Measurements from ENCODE around the gene ABHD6.
"Not testable (repeated sequence)": the region's sequence is repeated elsewhere in the genome, so short reads cannot be mapped to it uniquely, and the experiment has no call there.

Gene ABHD6

DNA sequence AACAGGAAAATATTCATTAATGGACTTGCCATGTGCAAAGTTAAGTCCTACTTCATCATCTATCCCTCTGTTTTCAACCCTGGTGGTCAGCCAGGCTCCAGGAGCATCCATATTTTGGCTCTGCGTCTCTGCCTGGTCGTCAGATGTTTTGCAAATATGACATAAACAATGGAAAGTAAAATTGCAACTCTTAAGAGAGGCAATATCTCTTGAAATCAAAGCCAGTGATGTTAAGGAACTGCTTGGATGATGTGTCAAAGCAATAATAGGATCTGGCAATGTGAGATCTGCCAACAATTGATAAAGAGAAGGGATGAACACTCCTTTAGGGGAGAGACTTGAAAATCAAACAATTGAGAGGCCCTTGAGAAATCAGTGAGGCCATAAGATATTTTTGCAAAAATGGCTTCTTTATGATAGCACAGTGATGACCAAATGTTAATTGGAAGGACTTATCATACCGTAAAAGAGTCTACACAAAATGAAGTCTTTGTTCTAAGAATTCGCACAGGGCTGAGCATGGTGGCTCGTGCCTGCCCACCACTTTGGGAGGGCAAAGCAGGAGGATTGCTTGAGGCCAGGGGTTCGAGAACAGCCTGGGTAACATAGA lies 6.5 kb downstream of the ABHD6 start:
- DNase-seq: no peak

DNA sequence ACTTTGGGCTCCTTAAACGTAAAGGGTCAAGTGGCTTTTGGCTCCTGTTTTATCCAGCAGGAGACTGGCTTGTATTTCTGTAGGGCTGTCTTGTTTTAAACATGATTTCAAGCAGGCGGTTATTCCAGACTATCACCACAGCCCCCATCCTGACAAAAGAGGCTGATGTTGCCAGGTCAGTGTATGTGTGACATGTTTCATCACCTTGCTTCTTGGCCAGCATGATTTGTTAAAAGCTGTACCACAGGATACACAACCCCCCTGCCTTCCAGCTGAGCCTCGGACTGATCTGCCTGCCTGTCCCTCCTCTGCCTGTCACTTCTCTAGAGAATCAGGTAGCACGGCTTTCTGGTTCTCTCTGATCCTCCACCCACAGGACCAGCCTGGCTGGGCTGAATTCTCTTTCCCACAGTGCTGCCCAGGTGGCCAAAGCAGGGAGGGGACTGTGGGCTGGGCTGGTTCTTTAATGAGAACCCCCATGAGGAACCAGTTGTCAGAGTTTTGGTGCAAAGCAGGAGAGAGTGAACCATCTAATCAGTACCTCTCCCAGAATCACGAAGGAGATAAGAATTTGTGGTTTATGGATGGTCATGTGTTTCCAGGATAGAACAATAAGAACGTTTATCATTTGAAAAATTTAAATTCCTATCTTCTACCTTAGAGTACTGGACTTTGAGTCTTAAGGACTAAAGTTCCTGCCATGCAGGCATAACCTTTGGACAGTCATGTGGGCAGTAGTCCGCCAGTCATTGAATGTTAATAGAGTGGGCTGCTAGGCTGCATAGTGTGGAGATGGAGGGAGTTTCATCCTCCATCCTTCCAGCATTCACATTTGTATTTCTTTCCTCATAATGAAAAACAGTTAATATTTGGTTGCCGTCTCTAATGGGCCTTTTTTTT lies 8.8 kb downstream of the ABHD6 start:
- no peak for DNase-seq

DNA sequence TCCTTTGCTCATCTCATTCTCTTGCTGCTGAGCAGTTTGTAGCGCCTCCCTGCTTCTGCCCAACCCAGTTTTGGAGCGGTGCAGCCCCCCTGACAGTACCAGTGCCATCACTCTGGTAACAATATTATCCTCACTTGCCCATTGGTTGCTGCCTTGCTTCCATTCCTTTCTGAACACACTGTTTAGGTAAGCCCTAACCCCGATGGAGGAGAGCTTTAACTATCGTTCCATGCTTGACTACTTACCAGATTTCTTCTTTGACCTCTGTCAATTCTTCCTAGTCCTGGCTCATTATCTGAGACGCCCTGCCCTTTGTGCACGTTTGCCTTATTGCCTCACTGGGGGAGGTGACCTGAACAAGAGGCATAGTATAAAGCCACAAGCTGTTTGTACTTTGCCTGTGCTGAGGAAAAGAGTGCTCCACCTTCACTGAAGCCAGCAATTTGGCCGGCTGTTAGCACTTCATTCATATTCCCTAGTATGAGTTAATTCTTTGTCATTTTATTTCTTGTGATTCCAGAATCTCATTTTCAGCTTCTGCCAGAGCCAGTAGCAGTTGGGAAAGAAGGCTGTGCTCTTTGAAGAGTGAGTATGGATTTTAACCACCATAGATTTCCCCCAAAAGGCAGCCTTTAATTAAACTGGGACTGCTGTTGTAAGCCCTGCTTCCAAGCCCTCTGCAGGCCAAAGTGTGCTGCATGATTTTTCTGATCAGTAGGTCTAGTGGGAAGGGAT lies 11.9 kb downstream of the ABHD6 start:
- DNase-seq: no peak

DNA sequence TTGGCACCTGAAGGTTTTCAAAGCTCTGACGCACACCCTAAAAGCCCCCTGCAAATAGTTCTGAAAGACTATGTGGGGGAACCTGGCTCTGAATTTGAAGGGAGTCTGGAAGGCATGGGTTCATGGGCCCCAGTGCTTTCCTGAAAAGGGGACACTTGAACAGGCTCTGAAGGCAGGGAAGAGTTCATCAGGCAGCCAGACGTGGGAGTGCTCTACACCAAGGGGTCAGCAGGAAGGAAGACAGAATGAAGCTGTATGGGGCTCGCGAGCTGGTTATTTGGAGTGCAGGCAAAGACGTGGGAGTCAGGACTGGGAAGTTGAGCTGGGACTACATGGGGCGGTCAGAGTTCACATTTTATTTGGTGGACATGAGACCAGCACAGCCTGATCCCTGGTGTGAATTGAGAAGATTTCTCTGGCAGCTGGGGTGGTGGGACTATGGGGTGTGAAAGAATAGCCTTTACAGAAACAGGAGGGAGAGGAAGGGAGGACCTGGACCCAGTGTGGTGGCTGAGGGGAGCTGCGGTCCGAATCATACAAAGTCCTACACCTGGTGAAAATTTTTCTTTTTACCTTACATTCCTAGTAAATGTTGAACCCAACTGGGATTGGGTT lies 12.6 kb downstream of the ABHD6 start:
- no peak for DNase-seq

DNA sequence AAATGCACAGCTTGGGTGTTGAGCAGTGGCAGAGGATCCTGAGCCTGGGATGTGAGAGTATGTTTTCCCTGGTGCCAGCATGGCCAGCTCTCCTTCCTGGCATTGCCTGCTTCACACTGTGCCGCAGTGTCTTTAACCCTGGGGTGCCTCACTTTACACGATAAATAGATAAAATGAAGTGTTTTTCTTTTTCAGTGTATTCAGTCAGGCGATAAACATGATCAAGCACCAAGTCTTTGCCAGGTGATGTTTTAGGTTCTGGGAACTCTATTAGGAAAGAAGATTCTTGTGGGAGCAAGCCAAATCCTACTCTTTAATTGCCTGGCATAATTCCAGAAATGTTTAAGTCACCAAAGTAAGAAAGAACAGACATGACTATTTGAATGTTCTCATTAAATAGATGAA lies 14.0 kb downstream of the ABHD6 start:
- DNase-seq: no peak

DNA sequence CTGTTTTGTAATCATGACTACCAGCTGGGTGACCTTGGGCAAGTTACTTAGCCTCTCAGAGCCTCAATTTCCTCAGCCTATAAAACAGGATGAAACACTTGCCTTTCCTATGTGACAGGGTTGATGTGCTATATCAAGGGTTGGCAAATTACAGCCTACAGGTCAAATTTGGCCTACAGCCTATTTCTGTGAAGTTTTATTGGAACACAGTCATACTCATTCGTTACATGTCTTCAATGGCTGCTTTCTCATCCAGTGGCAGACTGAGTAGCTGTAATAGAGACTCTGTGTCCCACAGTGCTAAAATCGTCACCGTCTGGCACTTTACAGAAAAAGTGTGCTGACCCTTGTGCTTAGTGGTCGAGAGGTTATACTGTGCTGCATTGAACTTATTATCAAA lies 16.6 kb downstream of the ABHD6 start:
- DNase-seq: no peak

DNA sequence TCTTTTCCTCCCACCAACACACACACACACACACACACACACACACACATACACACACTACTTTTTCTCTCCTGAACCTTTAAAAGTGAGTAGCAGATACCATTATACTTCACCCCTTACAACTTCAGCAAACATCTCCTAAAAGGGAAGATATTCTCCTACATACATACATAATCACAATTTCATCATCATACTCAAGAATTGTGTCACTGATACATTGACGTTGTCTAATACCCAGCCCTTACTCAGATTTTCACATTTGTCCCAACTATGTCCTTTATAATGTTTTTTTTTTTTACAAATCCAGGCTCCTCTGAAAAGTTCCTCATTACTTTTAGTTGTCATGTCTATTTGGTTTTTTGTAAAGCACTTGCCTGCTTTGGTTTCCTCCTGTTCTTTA lies 18.5 kb downstream of the ABHD6 start:
- no peak for DNase-seq

DNA sequence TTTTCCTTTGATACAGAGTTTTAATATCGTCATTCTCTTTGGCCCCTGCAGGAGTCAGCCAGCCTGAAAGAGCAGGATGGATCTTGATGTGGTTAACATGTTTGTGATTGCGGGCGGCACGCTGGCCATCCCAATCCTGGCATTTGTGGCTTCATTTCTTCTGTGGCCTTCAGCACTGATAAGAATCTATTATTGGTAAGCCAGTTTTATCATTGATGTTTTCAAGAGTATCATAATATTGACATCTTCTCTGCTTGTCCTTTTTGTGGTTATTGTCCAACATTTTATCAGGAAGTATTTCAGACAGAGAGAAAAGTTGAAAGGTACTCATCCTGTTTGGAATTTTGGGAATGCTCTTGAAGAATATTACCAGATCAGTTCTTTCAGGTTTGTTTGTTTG lies 18.9 kb downstream of the ABHD6 start:
- DNase-seq: no peak

DNA sequence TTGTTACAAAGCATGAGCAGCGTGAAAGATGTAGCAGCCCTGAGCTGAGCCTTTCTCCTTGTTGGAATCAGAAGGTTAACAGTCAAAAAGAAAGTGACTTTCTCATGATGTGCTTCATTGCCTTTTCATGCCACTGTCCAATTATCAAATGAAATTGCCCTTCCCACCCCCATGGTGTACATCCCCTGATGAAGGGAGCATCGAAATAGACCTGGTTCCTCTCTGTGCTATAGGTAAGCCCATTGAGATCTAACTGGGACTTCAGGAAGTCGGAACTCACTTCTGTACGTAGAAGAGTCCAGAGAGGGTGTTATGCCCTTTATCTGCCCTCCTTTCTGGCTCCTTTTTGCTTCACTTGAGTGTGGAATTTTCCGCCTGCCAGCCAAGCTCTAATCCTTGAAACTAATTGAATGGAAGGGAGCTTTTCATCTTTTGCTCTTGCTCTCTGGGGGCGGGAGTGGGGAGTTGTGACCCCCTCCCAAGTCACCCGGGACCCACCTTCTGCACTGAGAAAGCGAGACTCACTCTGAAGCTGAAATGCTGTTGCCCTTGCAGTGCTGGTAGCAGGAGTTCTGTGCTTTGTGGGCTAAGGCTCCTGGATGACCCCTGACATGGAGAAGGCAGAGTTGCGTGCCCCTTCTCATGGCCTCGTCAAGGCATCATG lies 20.9 kb downstream of the ABHD6 start:
- DNase-seq: no peak

DNA sequence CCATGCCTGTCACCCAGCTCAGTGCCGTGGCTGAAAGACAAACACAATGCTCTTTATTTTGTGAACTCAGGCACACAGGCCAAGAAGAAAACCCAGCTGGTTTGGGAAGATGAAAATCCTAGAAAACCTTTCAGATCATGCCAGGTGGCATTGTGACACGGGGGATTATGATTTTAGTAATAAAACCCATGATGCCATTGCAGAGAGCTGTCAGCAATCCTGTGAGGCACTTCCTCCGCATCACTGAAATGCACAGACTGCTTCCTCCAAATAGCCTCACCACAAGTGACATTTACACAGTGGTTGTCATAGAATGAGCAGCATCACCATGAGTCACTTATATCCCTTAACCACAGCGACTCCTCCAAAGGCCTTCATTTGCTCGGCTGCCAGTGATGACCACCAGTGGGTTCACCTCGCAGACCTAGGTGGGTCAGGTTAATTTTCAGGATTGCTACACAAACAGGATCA lies 22.7 kb downstream of the ABHD6 start:
- DNase-seq: no peak

DNA sequence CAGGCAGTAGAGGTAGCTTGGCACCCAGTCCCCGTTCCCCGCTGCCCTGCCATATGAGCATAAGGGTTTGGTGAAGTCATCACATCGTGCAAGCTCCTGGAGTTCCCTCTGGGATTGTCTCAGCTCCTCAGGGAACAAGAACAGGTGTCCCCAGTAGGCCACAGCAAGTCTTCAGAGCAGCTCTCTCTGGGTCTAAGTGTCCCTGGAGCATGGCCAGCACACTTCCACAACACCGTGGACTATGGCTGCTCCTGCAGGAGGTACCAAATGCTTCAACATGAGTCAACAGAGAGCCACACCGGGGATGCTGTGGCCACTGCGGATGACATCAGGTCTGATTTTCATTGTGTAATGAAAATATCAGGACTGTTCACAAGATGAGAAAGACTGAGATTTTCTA lies 23.1 kb downstream of the ABHD6 start:
- DNase-seq: no peak

DNA sequence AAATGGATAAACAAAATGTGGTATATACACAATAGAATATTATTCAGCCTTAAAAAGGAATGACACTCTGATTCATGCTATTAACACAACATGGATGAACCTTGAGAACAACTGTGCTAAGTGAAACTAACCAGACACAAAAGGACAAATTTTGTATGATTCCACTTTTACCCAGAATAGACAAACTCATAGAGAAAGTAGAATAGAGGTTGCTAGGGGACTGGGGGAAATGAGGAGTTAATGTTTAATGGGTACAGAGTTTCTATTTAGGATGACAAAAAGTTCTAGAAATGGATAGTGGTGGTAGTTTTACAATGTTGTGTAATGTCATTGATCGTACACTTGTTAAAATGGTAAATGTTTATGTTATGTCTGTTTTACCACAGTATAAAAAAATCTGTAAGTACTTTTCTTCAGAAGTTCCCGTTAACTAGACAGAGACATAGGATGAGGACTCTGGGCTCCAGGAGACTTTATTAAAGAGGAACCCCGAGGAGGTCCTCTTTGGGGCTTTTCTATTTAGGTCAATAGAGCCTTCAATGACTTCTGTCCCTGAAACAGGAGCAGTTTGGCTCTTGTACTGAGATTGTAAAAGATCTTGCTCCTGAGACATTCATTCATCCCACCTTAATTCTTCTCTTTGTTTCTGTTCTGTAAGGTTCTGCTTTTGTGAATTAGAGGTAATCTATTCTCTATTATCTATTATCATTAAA lies 24.5 kb downstream of the ABHD6 start:
- DNase-seq: no peak

DNA sequence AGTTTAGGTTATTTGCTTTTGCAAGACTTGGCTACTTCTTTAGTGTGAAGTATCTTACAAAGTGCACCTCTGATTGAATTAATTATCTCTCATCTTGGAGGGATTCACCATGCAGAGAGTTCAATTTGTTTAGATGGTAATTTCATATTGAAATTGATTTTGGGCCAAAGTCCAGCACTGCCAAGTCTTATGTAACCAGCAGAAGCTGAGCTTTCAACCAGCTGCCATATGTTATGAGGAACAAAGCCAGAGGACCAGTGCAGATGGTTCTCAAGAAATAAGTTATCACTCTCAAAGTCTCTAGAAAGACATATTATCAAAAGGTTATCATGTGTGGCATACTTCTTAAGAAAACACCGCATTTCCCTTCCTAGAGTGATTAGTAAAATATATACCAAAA lies 29.0 kb downstream of the ABHD6 start:
- no peak for DNase-seq

DNA sequence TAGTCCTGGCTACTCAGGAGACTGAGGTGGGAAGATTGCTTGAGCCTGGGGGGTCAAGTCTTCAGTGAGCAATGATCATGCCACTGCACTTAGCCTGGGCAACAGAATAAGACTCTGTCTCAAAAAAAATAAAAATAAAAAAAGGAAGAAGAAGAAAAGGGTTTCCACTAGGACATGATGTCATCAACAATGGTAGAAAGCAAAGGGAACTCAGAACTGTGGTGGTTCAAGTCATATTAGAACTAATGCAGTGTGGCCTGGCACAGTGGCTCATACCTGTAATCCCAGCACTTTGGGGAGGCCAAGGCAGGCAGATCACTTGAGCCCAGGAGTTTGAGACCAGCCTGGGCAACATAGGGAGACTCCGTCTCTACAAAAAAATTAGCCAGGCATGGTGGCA lies 30.0 kb downstream of the ABHD6 start:
- not testable (repeated sequence) for DNase-seq

DNA sequence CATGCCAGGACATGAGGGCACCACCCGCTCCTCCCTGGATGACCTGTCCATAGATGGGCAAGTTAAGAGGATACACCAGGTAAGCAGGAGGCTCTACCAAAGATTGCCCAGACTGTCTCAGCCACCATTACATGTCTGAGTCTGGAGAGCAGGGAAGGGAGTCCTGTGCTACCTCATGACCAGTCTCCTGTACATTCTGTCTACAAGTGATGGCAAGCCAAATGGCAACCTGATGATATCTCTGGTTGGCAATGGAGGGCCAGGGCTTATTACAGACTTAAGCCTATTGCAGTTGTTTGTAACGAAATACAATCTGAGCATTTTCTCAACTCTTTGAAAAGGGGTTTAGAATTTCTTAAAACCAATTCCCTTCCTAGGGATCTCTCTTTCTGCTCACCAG lies 31.8 kb downstream of the ABHD6 start:
- DNase-seq: no peak

DNA sequence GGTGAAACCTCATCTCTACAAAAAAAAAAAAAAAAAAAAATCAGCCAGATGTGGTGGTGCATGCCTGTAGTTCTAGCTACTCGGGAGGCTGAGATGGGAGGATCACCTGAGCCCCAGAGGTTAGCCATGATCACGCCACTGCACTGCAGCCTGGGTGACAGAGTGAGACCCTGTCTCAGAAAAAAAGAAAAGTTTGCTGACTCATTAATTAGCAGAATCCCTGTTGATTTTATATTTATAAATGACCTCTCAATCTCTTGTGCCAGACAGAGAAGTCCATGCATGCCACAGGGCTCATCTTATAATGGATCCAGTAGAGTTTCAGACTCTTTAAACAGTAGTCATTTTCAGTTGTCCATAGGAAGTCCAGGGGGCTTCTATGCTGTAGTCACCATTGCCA lies 32.9 kb downstream of the ABHD6 start:
- DNase-seq: no peak

DNA sequence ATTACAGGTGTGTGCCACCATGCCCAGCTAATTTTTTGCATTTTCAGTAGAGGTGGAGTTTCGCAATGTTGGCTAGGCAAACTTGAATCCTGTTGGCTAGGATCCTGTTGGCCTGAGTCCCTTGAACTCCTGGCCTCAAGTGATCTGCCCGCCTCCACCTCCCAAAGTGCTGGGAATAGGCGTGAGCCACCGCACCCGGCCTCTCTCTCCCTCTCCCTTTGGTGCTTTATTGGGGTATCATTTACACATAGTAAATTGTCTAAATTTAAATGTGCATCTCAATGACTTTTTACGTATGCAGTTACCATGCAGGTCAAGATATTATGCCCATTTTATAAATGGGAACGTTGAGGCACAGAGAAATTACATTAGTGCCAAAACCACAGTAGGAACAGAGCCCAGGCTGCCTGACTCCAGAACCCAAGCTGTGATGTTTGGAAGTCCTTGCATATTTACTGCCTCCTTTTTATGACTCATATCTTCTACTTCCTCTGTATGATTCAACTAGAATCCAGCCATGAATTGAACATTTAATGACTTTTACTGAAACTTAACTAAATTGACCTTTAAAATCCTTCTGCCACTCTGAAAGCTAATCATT lies 34.4 kb downstream of the ABHD6 start:
- DNase-seq: no peak

DNA sequence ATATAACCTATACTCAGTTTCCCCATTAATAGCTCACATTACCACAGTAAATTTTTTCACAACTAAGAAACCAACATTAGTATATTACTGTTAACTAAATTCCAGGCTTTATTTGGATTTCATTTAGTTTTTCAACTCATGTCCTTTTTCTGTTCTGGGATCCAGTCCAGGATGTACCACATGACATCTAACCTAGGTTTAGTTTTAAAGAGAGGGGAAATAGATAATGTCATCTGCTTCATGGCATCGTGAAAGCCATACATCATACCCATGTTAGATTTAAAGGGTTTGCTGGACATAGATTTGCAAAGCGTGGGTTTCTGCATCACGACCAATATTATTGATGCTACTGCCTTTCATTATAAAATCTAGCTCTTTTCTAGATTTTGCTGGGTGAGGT lies 35.3 kb downstream of the ABHD6 start:
- no peak for DNase-seq

DNA sequence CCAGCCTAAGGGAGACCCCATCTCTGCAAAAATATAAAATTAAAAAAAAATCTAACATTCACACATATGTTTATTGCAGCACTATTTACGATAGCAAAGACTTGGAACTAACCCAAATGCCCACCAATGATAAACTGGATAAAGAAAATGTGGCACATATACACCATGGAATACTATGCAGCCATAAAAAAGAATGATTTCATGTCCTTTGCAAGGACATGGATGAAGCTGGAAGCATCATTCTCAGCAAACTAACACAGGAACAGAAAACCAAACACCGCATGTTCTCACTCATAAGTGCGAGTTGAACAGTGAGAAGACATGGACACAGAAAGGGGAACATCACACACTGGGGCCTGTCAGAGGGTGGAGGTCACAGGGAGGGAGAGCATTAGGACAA lies 35.8 kb downstream of the ABHD6 start:
- not testable (repeated sequence) for DNase-seq

DNA sequence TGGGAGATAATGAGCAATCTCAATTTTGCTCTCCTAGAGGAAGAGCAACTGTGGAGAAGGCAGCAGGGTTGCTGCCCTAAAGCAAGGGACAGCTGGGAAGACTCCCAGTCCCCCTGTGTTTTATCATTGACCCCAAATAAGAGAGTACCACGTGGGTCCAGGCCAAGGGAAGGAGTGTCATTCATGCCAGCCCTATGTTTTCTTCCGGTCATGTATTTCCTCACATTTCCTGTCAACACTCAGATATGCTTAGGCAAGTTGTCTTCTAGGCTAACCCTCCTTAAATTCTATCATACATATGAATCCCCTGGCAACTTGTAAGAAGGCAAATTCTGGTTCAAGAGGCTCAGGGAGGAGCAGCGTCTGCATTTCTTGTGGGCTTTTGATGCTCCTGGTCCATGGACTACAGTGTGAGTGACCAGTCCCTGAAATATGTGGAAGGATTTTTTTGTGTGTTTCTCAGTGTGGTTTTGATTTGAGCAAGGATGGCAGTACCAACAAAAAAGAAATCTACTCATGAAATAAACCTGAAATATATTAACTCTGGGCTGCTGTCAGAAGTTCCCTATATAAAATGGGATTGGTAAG lies 36.5 kb downstream of the ABHD6 start:
- no peak for DNase-seq

DNA sequence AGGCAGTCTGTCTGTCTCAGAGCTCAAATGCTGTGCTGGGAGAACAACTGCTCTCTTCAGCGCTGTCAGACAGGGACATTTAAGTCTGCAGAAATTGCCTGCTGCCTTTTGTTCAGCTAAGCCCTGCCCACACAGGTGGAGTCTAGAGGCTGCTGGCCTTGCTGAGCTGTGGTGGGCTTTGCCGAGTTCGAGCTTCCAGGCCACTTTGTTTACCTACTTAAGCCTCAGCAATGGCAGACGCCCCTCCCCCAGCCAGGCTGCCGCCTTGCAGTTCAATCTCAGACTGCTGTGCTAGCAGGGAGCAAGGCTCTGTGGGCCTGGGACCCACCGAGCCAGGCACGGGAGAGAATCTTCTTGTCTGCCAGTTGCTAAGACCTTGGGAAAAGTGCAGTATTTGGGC lies 43.5 kb downstream of the ABHD6 start:
- DNase-seq: no peak

Data from stimulated activated naive CD4-positive, alpha-beta T cell (primary cell).